AG04450 (cell line): ENCODE data around the gene VRK3. TPM values are rescaled to one million over a fixed set of nuclear protein-coding genes. Genes with fewer than 3 reads are reported as not detected.
A peak's percentile ranks its signal among the peaks of the same experiment; 100 is the strongest.
"Not testable (repeated sequence)": the region's sequence is repeated elsewhere in the genome, so short reads cannot be mapped to it uniquely, and the experiment has no call there.

Source experiments
- CTCF ChIA-PET: fragments of 300-600, 350-600 bp; formaldehyde crosslinking; extraction: SDS; loops from one replicate; lab custom pipeline; 2022; ENCODE audit warnings: antibody characterized with exemption, inconsistent platforms; lab: Charles Lee
- POLR2A ChIA-PET: fragments of 350-600 bp; formaldehyde crosslinking; extraction: SDS; loops from one replicate; lab custom pipeline; 2021; ENCODE audit warnings: antibody characterized with exemption, inconsistent platforms; lab: Yijun Ruan, JAX
- DNase-seq: peaks from one replicate; pipeline ENCODE4 v3.0.0-alpha.2; 2011; ENCODE audit warnings: low read depth, low spot score
- H3K27ac ChIP-seq: one replicate; pipeline ENCODE4 v1.5.1; 2012; ENCODE audit warnings: low read depth, low read length, control low read depth
- H3K27me3 ChIP-seq: one replicate; pipeline ENCODE4 v1.6.0; 2012; ENCODE audit warnings: low read length; ENCODE audit not compliant: control insufficient read depth, insufficient read depth
- H3K4me3 ChIP-seq: 2 replicates; pipeline ENCODE4 v1.5.1; 2011; ENCODE audit warnings: mild to moderate bottlenecking, low read depth, low read length, control low read depth
- H3K9me3 ChIP-seq: 2 replicates; pipeline ENCODE4 v1.5.1; 2012; ENCODE audit warnings: low read length; ENCODE audit not compliant: control insufficient read depth, insufficient read depth
- polyA plus RNA-seq: library from polyadenylated mRNA; depleted of rRNA; stranded (reverse); fragments of >200 nt; gene quantifications from 2 replicates; pipeline ENCODE4 v1.2.3, GENCODE V29; 2011
- TF ChIP-seq, protein P1 (sequence below): IDR thresholded peaks from 2 replicates; pipeline ENCODE4 v1.5.1; 2011; ENCODE audit warnings: low read depth, low read length, control low read depth, inconsistent platforms

VRK3 gene
- polyA plus RNA-seq, 1 experiment = 22.5 TPM

DNA sequence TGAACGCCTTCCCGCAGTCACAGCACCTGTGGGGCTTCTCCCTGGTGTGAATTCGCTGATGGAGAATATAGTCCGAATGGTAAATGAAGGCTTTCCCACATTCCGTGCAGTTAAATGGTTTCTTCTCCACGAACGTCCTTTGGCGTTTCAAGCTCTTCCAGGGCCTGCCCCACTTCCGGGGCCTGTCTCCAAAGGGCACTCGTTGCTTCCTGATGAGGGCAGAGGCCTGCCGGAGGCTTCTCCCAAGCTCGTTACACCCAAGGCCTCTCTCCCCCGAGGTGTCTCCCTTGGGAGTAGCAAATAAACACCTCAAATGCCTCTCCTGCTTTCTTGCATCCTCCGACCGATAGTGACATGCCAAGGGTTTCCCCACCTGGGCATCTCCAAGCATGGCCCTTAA, 34.9 kb upstream of the VRK3 start:
- no peak overlapping the region for H3K27ac ChIP-seq
- no peak for DNase-seq
- no peak overlapping the region for H3K4me3 ChIP-seq
- no peaks in the 10 kb centered on the region for H3K27me3 ChIP-seq
- ChIA-PET POLR2A (no interaction called here), CTCF (no interaction called here)
- TF ChIP-seq, protein P1, sequence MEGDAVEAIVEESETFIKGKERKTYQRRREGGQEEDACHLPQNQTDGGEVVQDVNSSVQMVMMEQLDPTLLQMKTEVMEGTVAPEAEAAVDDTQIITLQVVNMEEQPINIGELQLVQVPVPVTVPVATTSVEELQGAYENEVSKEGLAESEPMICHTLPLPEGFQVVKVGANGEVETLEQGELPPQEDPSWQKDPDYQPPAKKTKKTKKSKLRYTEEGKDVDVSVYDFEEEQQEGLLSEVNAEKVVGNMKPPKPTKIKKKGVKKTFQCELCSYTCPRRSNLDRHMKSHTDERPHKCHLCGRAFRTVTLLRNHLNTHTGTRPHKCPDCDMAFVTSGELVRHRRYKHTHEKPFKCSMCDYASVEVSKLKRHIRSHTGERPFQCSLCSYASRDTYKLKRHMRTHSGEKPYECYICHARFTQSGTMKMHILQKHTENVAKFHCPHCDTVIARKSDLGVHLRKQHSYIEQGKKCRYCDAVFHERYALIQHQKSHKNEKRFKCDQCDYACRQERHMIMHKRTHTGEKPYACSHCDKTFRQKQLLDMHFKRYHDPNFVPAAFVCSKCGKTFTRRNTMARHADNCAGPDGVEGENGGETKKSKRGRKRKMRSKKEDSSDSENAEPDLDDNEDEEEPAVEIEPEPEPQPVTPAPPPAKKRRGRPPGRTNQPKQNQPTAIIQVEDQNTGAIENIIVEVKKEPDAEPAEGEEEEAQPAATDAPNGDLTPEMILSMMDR = no peak
- H3K9me3 ChIP-seq = peaks cover 35% of the 10 kb centered on the region

DNA sequence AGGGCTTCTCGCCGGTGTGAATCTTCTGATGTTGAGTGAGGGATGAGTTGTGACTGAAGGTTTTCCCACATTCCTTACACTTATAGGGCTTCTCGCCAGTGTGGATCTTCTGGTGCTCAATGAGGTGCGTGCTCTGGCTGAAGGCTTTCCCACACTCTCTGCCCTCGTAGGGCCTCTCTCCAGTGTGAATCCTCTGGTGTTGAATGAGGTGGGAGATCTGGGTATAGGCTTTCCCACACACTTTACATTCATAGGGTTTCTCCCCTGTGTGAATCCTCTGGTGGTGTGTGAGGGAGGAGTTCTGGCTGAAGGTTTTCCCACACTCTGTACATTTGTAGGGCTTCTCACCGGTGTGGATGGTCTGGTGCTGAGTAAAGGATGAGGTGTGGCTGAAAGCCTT, 33.9 kb upstream of the VRK3 start:
- H3K9me3 ChIP-seq = peaks cover 35% of the 10 kb centered on the region
- TF ChIP-seq, protein P1 = no peak
- DNase-seq = no peak
- no peaks in the 10 kb centered on the region for H3K27me3 ChIP-seq
- no peak overlapping the region for H3K27ac ChIP-seq
- POLR2A ChIA-PET = no interaction called here
- H3K4me3 ChIP-seq = no peak overlapping the region
- CTCF ChIA-PET = no interaction called here

DNA sequence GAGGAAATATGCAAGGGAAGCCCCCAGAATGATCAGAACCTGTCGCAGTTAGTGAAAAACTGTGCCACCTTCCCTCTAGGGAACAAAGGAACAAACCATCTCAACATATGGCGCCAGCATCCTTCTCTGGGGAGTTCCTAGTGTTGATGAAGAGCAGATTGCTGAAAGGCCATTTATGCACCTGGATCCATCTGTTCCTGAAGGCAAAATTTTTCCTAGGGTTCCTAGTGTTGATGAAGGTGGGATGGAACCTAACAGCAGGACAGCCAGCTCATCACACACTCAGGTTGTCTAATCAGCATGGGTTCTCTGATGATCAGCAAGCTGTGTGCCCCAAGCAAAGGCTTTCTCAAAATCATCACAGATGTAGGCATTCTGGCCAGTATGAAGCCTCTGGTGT, 33.3 kb upstream of the VRK3 start:
- CTCF ChIA-PET = no interaction called here
- TF ChIP-seq, protein P1 = no peak
- POLR2A ChIA-PET = no interaction called here
- Histone ChIP-seq H3K4me3 (no peak overlapping the region), H3K27me3 (no peaks in the 10 kb centered on the region), H3K27ac (no peak overlapping the region), H3K9me3 (peaks cover 35% of the 10 kb centered on the region)
- no peak for DNase-seq

DNA sequence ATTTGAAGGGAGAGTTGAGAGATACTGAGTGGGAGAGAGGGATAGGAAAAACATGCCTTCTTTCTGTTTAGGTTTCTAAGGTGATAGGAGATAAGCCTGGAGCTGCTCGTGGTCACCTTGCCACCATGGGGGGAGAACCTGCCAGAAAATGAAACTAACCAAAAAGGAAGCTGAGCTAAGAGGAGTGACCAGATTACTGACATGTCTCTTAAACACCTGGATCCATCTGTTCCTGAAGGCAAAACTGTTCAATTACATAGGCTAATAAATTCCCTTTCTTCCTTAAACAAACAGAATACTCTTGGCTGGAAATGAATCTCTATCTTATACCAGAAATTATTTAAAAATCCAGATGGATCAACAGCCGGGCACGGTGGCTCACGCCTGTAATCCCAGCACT, 27.9 kb upstream of the VRK3 start:
- no peak for DNase-seq

DNA sequence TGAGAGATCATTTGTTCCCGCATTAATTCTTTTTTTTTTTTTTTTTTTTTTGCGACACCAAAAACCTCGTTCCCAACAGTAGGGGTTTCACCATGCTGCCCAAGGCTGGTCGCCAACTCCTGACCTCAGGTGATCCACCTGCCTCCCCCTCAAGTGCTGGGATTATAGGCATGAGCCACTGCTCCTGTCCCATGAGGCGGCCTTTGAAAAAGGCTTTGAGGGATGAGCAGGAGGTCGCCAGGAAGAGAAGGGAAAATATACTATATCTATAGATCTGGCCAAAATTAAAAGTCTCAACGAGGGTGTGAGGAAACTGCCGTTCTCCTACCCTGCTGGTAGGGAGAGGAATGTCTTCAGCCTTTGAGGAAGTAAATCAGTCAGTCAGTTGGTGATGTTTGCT, 26.8 kb upstream of the VRK3 start:
- TF ChIP-seq, protein P1 = no peak
- Histone ChIP-seq H3K27me3 (no peaks in the 10 kb centered on the region), H3K9me3 (peaks cover 37% of the 10 kb centered on the region), H3K27ac (no peak overlapping the region), H3K4me3 (no peak overlapping the region)
- no peak for DNase-seq
- CTCF ChIA-PET = no interaction called here
- POLR2A ChIA-PET = no interaction called here

More for the DNA sequence above, 27.9 kb upstream of the VRK3 start:
- POLR2A ChIA-PET = interaction anchor here (0.7 kb wide), 1 partner anchor 152 kb away, joined by 5 read pairs; no protein-coding TSS in a partner anchor
- Histone ChIP-seq H3K9me3 (peaks cover 30% of the 10 kb centered on the region), H3K27ac (no peak overlapping the region), H3K27me3 (no peaks in the 10 kb centered on the region), H3K4me3 (no peak overlapping the region)
- CTCF ChIA-PET = no interaction called here
- TF ChIP-seq, protein P1 = no peak

DNA sequence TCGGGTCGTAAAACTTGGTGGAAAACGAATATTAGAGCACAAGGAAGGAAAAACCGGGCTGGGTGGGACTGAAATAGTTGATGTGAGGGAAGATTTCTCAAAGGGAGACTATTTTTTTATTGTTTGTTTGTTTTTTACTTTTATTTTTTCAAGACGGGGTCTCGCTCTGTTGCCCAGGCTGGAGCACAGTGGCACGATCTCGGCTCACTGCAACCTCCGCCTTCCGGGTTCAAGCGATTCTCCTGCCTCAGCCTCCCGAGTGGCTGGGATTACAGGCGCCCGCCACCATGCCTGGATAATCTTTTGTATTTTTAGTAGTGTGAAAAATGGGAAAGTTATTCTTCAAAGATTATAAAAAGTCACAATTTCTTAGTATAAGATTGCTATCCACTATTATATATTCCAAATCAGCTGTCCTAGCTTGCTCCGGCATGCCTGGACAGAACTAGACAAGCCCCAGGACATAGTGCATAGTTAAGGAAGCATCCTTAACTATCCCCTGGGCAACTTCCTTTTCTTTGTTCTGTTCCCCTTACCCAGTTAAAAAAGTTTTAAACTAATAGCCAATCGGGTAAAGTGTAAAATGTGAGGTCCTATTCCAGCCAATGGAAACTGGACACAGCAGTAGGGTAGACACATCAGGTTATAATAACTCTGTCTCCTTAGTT, 26.2 kb upstream of the VRK3 start:
- DNase-seq, H3K27ac ChIP-seq, H3K27me3 ChIP-seq, CTCF ChIA-PET, POLR2A ChIA-PET: not testable (repeated sequence)
- peaks cover 43% of the 10 kb centered on the region for H3K9me3 ChIP-seq
- H3K4me3 ChIP-seq = peak overlapping the region; percentile 61
